GM10266 (cell line): ENCODE results near the gene MORN5.

ENCODE experiments used
- DNase-seq: peaks from one replicate; pipeline ENCODE4 v3.0.0; 2012; ENCODE audit errors: extremely low spot score
- CTCF ChIP-seq: IDR thresholded peaks from 2 replicates; pipeline ENCODE4 v1.5.1; 2012; ENCODE audit warnings: mild to moderate bottlenecking, low read depth; ENCODE audit not compliant: control insufficient read depth, insufficient read depth; ENCODE audit errors: missing control alignments

MORN5 gene

GRCh38 chr9:122229485-122229837, 69.8 kb downstream of the MORN5 start:
- no peak for TF ChIP-seq CTCF
- DNase-seq, result no peak

- no peak for DNase-seq
Observed at GRCh38 chr9:122232796-122233306, 73.1 kb downstream of the MORN5 start.

DNA sequence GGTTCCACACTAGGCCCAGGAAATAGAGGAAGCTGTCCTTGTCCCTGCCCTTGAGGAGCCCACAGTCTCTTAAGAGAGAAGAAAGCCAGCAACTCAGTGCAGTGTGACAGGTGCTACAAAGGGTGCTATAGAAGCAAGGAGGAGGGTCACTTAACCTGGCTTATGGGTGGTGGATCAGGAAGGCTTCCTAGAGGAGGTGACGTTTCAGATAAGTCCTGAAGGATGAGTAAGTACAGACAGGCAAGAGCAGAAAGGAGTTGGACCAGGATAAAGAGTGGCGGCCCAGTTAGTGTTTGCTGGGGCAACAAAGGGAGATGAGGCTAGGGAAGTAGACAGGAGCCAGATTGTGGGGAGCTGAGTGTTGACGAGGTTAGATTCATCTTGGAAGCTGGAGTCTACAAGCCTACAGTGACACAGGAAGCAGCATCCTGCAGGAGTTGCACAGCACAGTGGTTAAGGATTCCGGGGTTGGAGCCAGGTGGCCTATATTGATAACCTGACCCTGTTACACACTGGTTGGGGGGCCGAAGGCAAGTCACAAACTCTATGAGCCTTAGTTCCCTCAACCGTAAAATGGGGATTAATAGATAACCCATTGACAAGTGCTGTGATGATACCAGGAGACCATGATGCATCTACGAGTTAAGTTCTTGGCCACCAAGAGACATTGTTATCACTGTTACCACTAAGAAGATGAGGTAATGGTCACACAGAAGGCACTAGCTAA, 74.5 kb downstream of the MORN5 start:
- DNase-seq, result no peak
- no peak for TF ChIP-seq CTCF

More at GRCh38 chr9:122232796-122233306, 73.1 kb downstream of the MORN5 start:
- no peak for TF ChIP-seq CTCF

DNA sequence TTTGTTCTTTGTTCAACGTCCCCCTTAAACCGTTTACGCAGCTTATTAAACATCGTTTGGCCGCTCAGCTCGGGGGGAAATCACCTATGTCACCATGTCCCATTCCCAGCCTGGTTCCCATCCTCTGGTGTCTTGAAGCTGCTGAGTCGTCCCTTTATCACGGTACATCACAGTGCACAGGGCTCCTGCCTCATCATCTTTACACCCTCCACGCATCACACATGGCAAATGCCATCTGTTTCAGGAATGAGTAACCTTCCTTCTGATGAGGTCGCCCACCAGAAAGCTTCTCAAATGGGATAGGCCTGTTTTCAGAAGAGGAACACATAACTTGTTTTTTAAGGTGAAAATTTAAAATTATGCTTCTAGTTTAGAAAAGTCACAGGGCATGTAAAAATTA, 77.0 kb downstream of the MORN5 start:
- no peak for DNase-seq
- TF ChIP-seq CTCF, result no peak

- TF ChIP-seq CTCF, result no peak
- DNase-seq, result no peak
Observed at GRCh38 chr9:122239722-122240121, 80.0 kb downstream of the MORN5 start.

- no peak for DNase-seq
- TF ChIP-seq CTCF, result no peak
Observed at GRCh38 chr9:122244349-122244748, 84.6 kb downstream of the MORN5 start.

DNA sequence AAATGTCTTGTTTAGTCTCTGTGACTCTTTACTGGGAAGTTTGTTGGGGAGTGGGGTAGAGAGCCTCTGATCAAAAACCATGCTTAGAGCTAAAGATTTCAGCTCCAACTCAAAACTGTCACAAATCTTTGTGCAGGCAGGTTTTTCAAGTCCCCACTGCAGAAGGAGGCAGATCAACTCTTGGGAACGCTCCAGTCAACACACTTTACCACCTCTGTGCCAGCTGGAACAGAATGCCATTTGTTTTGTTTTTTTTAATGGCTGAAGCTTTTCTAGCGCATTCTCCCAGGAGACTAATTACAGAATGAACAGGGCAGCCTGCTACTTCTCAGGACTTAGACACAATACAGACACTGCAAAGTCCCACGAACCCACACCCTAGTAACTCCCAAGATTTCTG, 87.0 kb downstream of the MORN5 start:
- TF ChIP-seq CTCF, result no peak
- DNase-seq, result no peak
